K562 (cell line): Measurements from ENCODE around the gene IL23A. TPM values are rescaled to one million over a fixed set of nuclear protein-coding genes. Genes with fewer than 3 reads are reported as not detected.
A peak's percentile ranks its signal among the peaks of the same experiment; 100 is the strongest.

Experiments
- CHD2 ChIP-seq: IDR thresholded peaks from 2 replicates; pipeline ENCODE4 v1.6.1; 2011; ENCODE audit warnings: low read depth, low read length
- E2F3 ChIP-seq: fragments of 250-450 bp; sonication (Bioruptor Pico); IDR thresholded peaks from 2 replicates; pipeline ENCODE4 v1.4.0; 2020; ENCODE audit warnings: mild to moderate bottlenecking
- FOXJ2 ChIP-seq: fragments of 200-800 bp; sonication (Bioruptor generic); IDR thresholded peaks from 2 replicates; pipeline ENCODE4 v1.6.1; 2016; ENCODE audit warnings: missing genetic modification characterization, missing compliant biosample characterization
- FOXK2 ChIP-seq, 2 experiments: fragments of 450-650 bp; IDR thresholded peaks in 1 of 2; conservative IDR thresholded peaks in 1 of 2; 2 replicates each; pipeline ENCODE4 v1.6.1; 2016; ENCODE audit warnings: low read depth in 2 of 2, mild to moderate bottlenecking in 1 of 2
- GABPA ChIP-seq: fragments of 200-800 bp; sonication (Bioruptor generic); conservative IDR thresholded peaks from 2 replicates; pipeline ENCODE4 v1.6.1; 2016; ENCODE audit warnings: low read depth, missing genetic modification characterization, missing compliant biosample characterization
- HINFP ChIP-seq: fragments of 450-650 bp; conservative IDR thresholded peaks from 2 replicates; pipeline ENCODE4 v1.6.1; 2016; ENCODE audit warnings: missing genetic modification characterization, low read depth, mild to moderate bottlenecking, control low read depth, missing compliant biosample characterization
- MAFG ChIP-seq: fragments of 450-650 bp; conservative IDR thresholded peaks from 2 replicates; pipeline ENCODE4 v1.6.1; 2016; ENCODE audit warnings: missing genetic modification characterization, missing compliant biosample characterization
- POLR3A ChIP-seq: IDR thresholded peaks from 2 replicates; pipeline ENCODE4 v1.6.1; 2011; ENCODE audit warnings: borderline replicate concordance, mild to moderate bottlenecking, moderate library complexity; ENCODE audit not compliant: insufficient read length, insufficient read depth; ENCODE audit errors: extremely low read depth
- RERE ChIP-seq: sonication (generic); formaldehyde crosslinking; IDR thresholded peaks from 2 replicates; pipeline ENCODE4 v1.8.0; 2023; ENCODE audit warnings: missing genetic modification reagents, mild to moderate bottlenecking, borderline replicate concordance
- SIN3B ChIP-seq: fragments of 450-650 bp; IDR thresholded peaks from 2 replicates; pipeline ENCODE4 v1.6.1; 2017; ENCODE audit warnings: low read depth, mild to moderate bottlenecking, moderate library complexity
- TFE3 ChIP-seq: fragments of 450-650 bp; formaldehyde crosslinking; IDR thresholded peaks from 2 replicates; pipeline ENCODE4 v1.4.0; 2020; ENCODE audit warnings: mild to moderate bottlenecking, mixed read lengths
- TOE1 ChIP-seq, 2 experiments: fragments of 450-650 bp in 1 of 2; sonication (generic) in 1 of 2; formaldehyde crosslinking in 1 of 2; IDR thresholded peaks; 2 replicates each; pipeline versions ENCODE4 v1.7.1 to v1.8.0; 2016 to 2022; ENCODE audit warnings: borderline replicate concordance in 2 of 2, mild to moderate bottlenecking in 2 of 2, antibody characterized with exemption in 1 of 2, inconsistent platforms in 1 of 2, low read depth in 1 of 2, missing genetic modification reagents in 1 of 2, moderate library complexity in 1 of 2
- ZBED1 ChIP-seq: IDR thresholded peaks from 2 replicates; pipeline ENCODE4 v1.6.1; 2014
- ZKSCAN3 ChIP-seq: fragments of 250-450 bp; sonication (Bioruptor Pico); IDR thresholded peaks from 2 replicates; pipeline ENCODE4 v1.4.0; 2020
- ZNF175 ChIP-seq: fragments of 200-800 bp; sonication (Bioruptor generic); IDR thresholded peaks from 2 replicates; pipeline ENCODE4 v1.6.1; 2016; ENCODE audit warnings: low read depth, mild to moderate bottlenecking, missing genetic modification characterization, missing compliant biosample characterization
- ZNF449 ChIP-seq: fragments of 250-450 bp; sonication (Bioruptor Pico); IDR thresholded peaks from 2 replicates; pipeline ENCODE4 v1.8.0; 2022; ENCODE audit warnings: moderate library complexity, mild to moderate bottlenecking, inconsistent platforms
- polyA plus RNA-seq, 8 experiments: library from polyadenylated mRNA; depleted of rRNA in 4 of 8; stranded (reverse) in 5 of 8; unstranded in 3 of 8; fragments of >200 nt; fragmentation: Nextera tagmentation in 2 of 8; fragmentation: Illumina TruSeq in 1 of 8; extraction: Ambion mirVana in 2 of 8; extraction: Trizol in 1 of 8; gene quantifications; 2 replicates each; pipeline versions ENCODE4 v1.2.1 to v1.2.3, GENCODE V29; 2011 to 2014; ENCODE audit warnings: inconsistent platforms in 1 of 8, missing spikeins in 1 of 8
- total RNA-seq, 7 experiments: library from RNA; depleted of rRNA in 6 of 7; stranded (reverse); fragments of >200 nt in 6 of 7; fragmentation: Illumina TruSeq in 2 of 7; extraction: Trizol in 2 of 7; gene quantifications; 2 replicates each; pipeline versions ENCODE4 v1.2.1 to v1.2.3, GENCODE V29; 2011 to 2021; ENCODE audit warnings: low replicate concordance in 1 of 7

IL23A gene
- total and polyA plus RNA-seq, 9 of the 15 experiments (the other 6 are each of a cell fraction or from before 2014, with no cell fraction given): 4.4 to 37.2 (median 9.6) TPM

GRCh38 chr12:56333679-56334489 is 4.8 kb upstream of the IL23A start, which contains the start of gene PAN2 (continued):
- TF ChIP-seq E2F3 (peak; percentile 66; the same call in 1 of the 2 replicates), TFE3 (CRISPR knock-in tag) (no peak), ZKSCAN3 (CRISPR knock-in tag) (no peak), FOXK2 (conservative IDR thresholded peaks at IDR 0.05 in 1 of 2, IDR thresholded peaks at IDR 0.05 in 1 of 2; ENCODE audit: low read depth in 2 of 2) (peak in 1 of 2 experiments; percentile 93; a peak in 2 of 4 replicates), SIN3B (peak; percentile 60), ZNF449 (0 out of 2 replicates have a peak, but pooled peaks have one; percentile 26), POLR3A (no peak), MAFG (tag) (no peak), FOXJ2 (no peak), ZNF175 (CRISPR knock-in tag) (peak; percentile 68; the same call in 1 of the 2 replicates), RERE (CRISPR knock-in tag) (no peak), TOE1 (IDR thresholded peaks at IDR 0.05; ENCODE audit: borderline replicate concordance) (peak; percentile 71; the same call in 1 of the 2 replicates), TOE1 (CRISPR knock-in tag; IDR thresholded peaks at IDR 0.05; ENCODE audit: borderline replicate concordance, low read depth) (no peak), HINFP (tag) (peak; percentile 68; the same call in 1 of the 2 replicates), ZBED1 (no peak), CHD2 (peak; percentile 77), GABPA (tag) (peak; percentile 83)
